ENCODE measurements around the gene TOMM6. TPM values are rescaled to one million over a fixed set of nuclear protein-coding genes. Genes with fewer than 3 reads are reported as not detected.

TOMM6 gene
- total RNA-seq, 2 donors from 2014 or later = 158 to 233 TPM

GRCh38 chr6:41780551-41781365 lies 6.7 kb upstream of the TOMM6 start, which contains the start of gene PRICKLE4:
TSS of gene PRICKLE4 (plus strand) at chr6:41780782. CDS start at chr6:41783474, 2,692 bp downstream.
- Histone ChIP-seq H3K9me3 (no peaks in the 10 kb centered on the region), H3K27me3 (replicated peaks; ENCODE audit: insufficient read depth) (no peaks in the 10 kb centered on the region), H3K4me3 (peak within 1 kb of the TSS; percentile 45 to 65), H3K4me1 (replicated peaks) (peaks cover 24% of the 10 kb centered on the region), H3K36me3 (no peaks in the 10 kb centered on the region), H3K27ac (peak within 1 kb of the TSS; percentile 82 to 89)
- TF ChIP-seq CTCF (IDR thresholded peaks at IDR 0.05) (no peak), POLR2A (IDR thresholded peaks at IDR 0.05) (peak; percentile 48), POLR2AphosphoS5 (IDR thresholded peaks at IDR 0.05) (peak; percentile 68)
- under 1% methylated on average over 25 of the region's 36 CpGs for WGBS
- DNase-seq (ENCODE audit: low spot score) = peak; percentile 73
- intact Hi-C loops (cut with DNase I) = loop anchor here (1.0 to 10.0 kb wide), 3 partner anchors 157 to 264 kb away; no protein-coding TSS in a partner anchor

- Histone ChIP-seq H3K4me3 (peak overlapping the region in 1 of 2 donors; percentile 65), H3K9me3 (no peaks in the 10 kb centered on the region), H3K4me1 (replicated peaks) (peaks cover 28% of the 10 kb centered on the region), H3K36me3 (no peaks in the 10 kb centered on the region), H3K27ac (peak overlapping the region; percentile 82 to 89), H3K27me3 (replicated peaks; ENCODE audit: insufficient read depth) (no peaks in the 10 kb centered on the region)
- intact Hi-C loops (cut with DNase I) = loop anchor here (5.0 to 10.0 kb wide), 2 partner anchors 156 to 187 kb away; no protein-coding TSS in a partner anchor
- TF ChIP-seq POLR2A (IDR thresholded peaks at IDR 0.05) = no peak
- TF ChIP-seq CTCF (IDR thresholded peaks at IDR 0.05) = no peak
- no peak for TF ChIP-seq POLR2AphosphoS5 (IDR thresholded peaks at IDR 0.05)
- WGBS = 21% methylated on average over 3 of the region's 3 CpGs
- DNase-seq (ENCODE audit: low spot score) = no peak
Measured at GRCh38 chr6:41781366-41781730, 6.1 kb upstream of the TOMM6 start.

- no peaks in the 10 kb centered on the region for H3K36me3 ChIP-seq
- H3K4me1 ChIP-seq (replicated peaks) = peaks cover 28% of the 10 kb centered on the region
- intact Hi-C loops (cut with DNase I) = loop anchor here (5.0 to 10.0 kb wide), 2 partner anchors 154 to 188 kb away; no protein-coding TSS in a partner anchor
- H3K27me3 ChIP-seq (replicated peaks; ENCODE audit: insufficient read depth) = no peaks in the 10 kb centered on the region
- TF ChIP-seq POLR2A (IDR thresholded peaks at IDR 0.05) (no peak), CTCF (IDR thresholded peaks at IDR 0.05) (no peak), POLR2AphosphoS5 (IDR thresholded peaks at IDR 0.05) (no peak)
- no peak overlapping the region for H3K4me3 ChIP-seq
- 83% methylated on average over 6 of the region's 6 CpGs for WGBS
- no peak overlapping the region for H3K27ac ChIP-seq
- no peak for DNase-seq (ENCODE audit: low spot score)
- H3K9me3 ChIP-seq = no peaks in the 10 kb centered on the region
Measured at GRCh38 chr6:41783106-41783780, 4.3 kb upstream of the TOMM6 start.

DNA sequence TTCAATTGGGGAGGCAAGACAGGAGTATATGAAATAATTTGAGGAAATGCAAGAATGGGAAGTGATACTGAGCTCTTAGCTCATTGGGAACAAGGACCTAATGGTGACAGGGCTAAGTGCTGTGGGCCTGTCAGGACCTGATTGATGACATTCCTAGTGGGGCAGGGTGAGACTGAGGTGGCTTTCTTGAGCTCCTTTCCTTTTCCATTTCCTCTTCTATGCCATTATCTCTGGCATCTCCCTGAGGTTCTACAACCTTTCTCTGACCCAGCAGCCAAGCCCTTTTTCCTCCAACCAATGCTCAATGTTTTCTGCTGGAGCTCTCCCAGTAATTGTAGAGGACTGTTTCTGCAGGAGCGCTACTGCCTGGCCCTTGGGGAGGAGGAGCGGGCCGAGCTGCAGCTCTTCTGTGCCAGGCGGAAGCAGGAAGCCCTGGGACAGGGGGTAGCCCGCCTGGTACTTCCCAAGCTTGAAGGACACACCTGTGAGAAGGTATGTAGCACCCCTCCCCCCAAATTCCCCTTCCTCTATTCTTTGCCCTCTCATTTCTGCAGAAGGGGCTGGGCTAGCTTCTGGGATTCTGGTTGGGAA lies 2.8 kb upstream of the TOMM6 start:
- Histone ChIP-seq H3K36me3 (peaks cover 0 to 3% of the 10 kb centered on the region in 2 donors), H3K4me1 (replicated peaks) (peaks cover 28% of the 10 kb centered on the region), H3K4me3 (no peak overlapping the region), H3K9me3 (no peaks in the 10 kb centered on the region), H3K27me3 (replicated peaks; ENCODE audit: insufficient read depth) (no peaks in the 10 kb centered on the region), H3K27ac (peak overlapping the region; percentile 42 to 51)
- WGBS = 36% methylated on average over 5 of the region's 5 CpGs
- DNase-seq (ENCODE audit: low spot score) = no peak
- peak; percentile 27 for TF ChIP-seq POLR2AphosphoS5 (IDR thresholded peaks at IDR 0.05)
- no peak for TF ChIP-seq POLR2A (IDR thresholded peaks at IDR 0.05)
- intact Hi-C loops (cut with DNase I) = loop anchor here (5.0 to 10.0 kb wide), 3 partner anchors 138 to 190 kb away; partner anchors contain the start of genes BYSL and MED20

- intact Hi-C loops (cut with DNase I) = loop anchor here (5.0 to 10.0 kb wide), 2 partner anchors 137 to 190 kb away; partner anchors contain the start of genes BYSL and MED20
- Histone ChIP-seq H3K27me3 (replicated peaks; ENCODE audit: insufficient read depth) (no peaks in the 10 kb centered on the region), H3K4me1 (replicated peaks) (peaks cover 28% of the 10 kb centered on the region), H3K27ac (peak overlapping the region in 1 of 2 donors; percentile 51), H3K4me3 (no peak overlapping the region), H3K9me3 (no peaks in the 10 kb centered on the region), H3K36me3 (peaks cover 0 to 3% of the 10 kb centered on the region in 2 donors)
- 68% methylated on average over 11 of the region's 11 CpGs for WGBS
- TF ChIP-seq CTCF (IDR thresholded peaks at IDR 0.05) (no peak), POLR2AphosphoS5 (IDR thresholded peaks at IDR 0.05) (no peak), POLR2A (IDR thresholded peaks at IDR 0.05) (no peak)
- DNase-seq (ENCODE audit: low spot score) = no peak
Measured at GRCh38 chr6:41785254-41785653, 2.2 kb upstream of the TOMM6 start.

Measured in prostate gland (tissue), 2 donors.